ENCODE measurements around the gene RRP8.

The RRP8 gene

GRCh38 chr11:6628526-6628925 is 25.1 kb upstream of the RRP8 start:
- TF ChIP-seq CTCF (conservative IDR thresholded peaks at IDR 0.05; ENCODE audit: low read depth, low read length) = no peak
- H3K4me3 ChIP-seq (ENCODE audit: low read depth, low read length) = no peak overlapping the region
- no peak for DNase-seq (ENCODE audit: low read depth)

- TF ChIP-seq CTCF (conservative IDR thresholded peaks at IDR 0.05; ENCODE audit: low read depth, low read length) = no peak
- no peak overlapping the region for H3K4me3 ChIP-seq (ENCODE audit: low read depth, low read length)
- DNase-seq (ENCODE audit: low read depth) = no peak
Measured at GRCh38 chr11:6627762-6628241, 24.4 kb upstream of the RRP8 start.

GRCh38 chr11:6626971-6627761 is 23.8 kb upstream of the RRP8 start:
- no peak overlapping the region for H3K4me3 ChIP-seq (ENCODE audit: low read depth, low read length)
- DNase-seq (ENCODE audit: low read depth) = no peak
- TF ChIP-seq CTCF (conservative IDR thresholded peaks at IDR 0.05; ENCODE audit: low read depth, low read length) = no peak

- no peak for DNase-seq (ENCODE audit: low read depth)
- no peak for TF ChIP-seq CTCF (conservative IDR thresholded peaks at IDR 0.05; ENCODE audit: low read depth, low read length)
- H3K4me3 ChIP-seq (ENCODE audit: low read depth, low read length) = no peak overlapping the region
Measured at GRCh38 chr11:6625832-6626420, 22.5 kb upstream of the RRP8 start.

GRCh38 chr11:6625156-6625831 is 21.9 kb upstream of the RRP8 start:
- no peak overlapping the region for H3K4me3 ChIP-seq (ENCODE audit: low read depth, low read length)
- DNase-seq (ENCODE audit: low read depth) = no peak
- TF ChIP-seq CTCF (conservative IDR thresholded peaks at IDR 0.05; ENCODE audit: low read depth, low read length) = no peak

GRCh38 chr11:6623391-6624363 is 20.3 kb upstream of the RRP8 start:
- no peak for TF ChIP-seq CTCF (conservative IDR thresholded peaks at IDR 0.05; ENCODE audit: low read depth, low read length)
- no peak overlapping the region for H3K4me3 ChIP-seq (ENCODE audit: low read depth, low read length)
- no peak for DNase-seq (ENCODE audit: low read depth)
